Ovary (tissue), 3 donors: Measurements from ENCODE around the gene MAPK8.

Experiments used
- CTCF ChIP-seq, 3 donors: fragments of 450-650 bp in 2 of 3; fragments of 200-600 bp in 1 of 3; IDR thresholded peaks; one replicate each; pipeline versions ENCODE4 v1.5.1 to v1.8.0; 2016 to 2022; ENCODE audit warnings: antibody characterized with exemption in 3 of 3, mild to moderate bottlenecking in 1 of 3
- POLR2A ChIP-seq: fragments of 450-650 bp; IDR thresholded peaks from one replicate; pipeline ENCODE4 v1.6.1; 2017; ENCODE audit warnings: antibody characterized with exemption, mild to moderate bottlenecking, moderate library complexity
- donor health status: DM: no; HTN: no; CAD: no.

GRCh38 chr10:48361176-48361575, 54.7 kb downstream of the MAPK8 start:
- TF ChIP-seq CTCF (IDR thresholded peaks at IDR 0.05) = no peak
- TF ChIP-seq POLR2A = no peak
